ENCODE results near the gene TOR4A.
"Not testable (repeated sequence)": the region's sequence is repeated elsewhere in the genome, so short reads cannot be mapped to it uniquely, and the experiment has no call there.

TOR4A gene

DNA sequence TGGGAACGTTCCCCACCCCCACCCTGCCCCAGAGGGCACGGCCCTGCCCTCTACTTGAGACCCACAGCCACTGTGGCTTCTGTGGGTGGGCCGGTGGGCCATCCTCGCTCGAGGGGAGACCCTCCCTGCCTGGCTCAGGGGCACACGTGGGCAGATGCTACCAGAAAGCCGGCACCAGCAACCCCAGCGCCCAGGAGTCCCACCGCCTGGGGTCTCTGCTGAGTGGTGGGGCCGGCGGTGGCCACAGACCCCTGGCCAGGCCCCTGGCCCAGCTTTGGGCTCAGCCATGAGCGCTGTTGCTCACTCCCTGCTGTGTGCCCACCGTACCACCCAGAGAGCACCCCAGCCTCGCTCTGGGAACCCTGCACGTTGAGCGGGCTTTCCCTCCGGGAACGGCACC lies 41.1 kb downstream of the TOR4A start:
- DNase-seq (ENCODE audit: low spot score): no peak

DNA sequence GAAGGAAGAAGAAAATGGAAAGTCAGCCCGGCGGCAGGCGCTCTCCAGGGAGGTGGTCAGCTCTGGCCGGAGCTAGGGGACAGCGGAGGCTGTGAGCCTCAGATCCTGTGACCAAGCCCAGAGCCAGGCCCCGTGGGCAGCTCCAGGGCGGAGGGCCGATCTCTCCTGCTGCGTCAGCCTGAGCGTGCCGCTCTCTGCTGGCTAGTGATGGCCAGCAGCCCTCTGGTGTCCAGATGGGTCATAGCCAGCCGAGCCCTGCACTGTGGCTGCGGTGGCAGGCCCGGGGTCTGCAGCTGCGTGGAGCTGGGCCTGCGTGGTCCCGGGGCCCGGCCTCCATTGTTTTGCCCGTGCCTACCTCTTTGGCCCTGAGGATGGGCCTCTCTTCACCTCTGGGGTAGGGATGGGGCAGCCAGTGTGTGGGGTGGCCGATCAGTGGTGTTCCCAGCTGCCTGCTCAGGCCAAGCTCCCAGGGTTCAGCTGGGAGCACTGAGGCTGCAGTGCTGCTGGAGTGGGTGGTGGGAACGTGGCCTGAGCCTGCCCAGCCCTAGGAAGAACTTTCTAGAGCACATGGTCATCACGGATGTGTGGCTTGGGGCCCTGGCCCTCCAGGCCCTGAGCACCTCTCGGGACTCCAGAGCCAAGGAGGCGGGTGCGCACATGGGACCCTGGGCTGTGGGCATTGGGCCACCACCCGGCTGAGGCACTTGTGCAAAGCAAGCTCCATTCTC lies 41.6 kb downstream of the TOR4A start:
- peak; percentile 78 for DNase-seq (ENCODE audit: low spot score)

DNA sequence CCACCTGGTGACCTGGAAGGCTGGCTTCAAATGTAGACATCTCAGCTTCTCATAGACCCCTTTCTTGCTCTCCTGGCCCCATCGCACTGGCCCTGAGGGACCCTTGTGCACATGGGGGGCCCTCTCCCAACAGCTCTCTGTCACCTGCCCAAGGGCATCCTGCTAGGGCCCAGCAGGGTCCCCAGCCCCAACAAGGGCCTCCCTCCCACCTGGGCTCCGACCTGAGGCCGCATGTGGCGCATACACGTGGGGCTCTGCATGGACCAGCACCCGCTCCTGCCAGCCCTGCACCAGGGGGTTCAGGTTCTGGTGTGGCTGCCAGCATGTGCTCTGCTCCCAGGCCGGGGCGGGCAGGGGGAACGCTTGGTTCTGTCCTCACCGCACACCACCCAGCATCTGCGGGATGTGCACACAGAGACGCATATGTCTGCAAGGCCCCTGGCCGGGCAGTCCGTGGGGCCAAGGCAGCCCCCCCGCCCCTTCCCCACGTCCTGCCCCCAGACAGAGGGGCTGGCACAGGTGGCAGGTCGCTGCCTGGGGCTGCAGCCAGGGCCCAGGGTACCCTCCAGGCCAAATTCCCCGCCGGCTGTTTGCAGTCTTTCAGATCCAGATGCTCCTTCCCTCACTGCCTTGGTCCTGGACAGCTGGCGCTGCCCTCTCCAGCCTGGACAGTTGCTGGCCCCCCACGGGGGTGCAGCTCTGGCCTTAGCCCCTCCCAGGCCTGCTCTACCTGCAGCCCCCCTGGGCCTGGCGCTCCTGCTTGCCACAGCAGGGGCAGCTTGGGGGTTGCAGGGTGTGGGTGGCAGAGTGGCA lies 42.4 kb downstream of the TOR4A start:
- no peak for DNase-seq (ENCODE audit: low spot score)

DNA sequence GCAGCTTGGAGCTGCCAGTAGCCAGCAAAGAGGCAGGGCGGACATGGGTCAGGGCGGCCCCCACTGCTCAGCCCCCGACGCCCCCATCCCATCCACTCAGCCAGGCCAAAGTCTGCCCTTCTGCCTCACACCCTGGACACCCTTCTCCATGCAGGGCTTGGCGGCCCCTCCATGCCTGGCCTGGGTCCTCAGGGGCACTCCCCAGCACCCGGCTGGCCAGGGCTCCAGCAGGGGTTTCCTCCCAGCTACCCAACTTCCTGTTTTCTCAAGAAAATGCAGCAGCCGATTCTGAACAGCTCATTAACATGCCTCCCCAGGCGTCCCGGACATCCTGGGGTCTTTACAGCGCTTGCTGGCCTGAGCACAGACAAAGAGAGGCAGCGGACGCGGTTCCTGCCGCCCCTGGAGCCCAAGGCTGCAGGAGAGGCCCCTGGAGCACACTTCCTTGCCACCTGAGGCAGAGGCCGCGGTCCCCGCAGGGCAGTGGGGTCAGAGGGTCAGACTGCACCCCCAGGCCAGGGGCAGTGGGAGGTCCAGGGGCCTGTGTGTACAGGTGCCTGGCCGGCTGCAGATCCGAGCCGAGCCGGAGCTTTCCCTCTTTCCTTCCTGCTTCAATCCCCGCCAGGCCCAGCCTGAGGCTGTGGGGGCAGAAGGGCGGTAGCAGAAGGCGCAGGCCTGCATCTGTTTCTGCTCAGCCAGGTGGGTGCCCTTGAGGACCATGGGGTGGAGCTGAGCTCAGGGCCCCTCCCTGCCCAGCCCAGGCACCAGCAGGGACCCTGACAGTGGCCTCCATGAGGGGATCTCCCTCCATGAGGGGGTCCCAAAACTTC lies 43.2 kb downstream of the TOR4A start:
- DNase-seq (ENCODE audit: low spot score): no peak

DNA sequence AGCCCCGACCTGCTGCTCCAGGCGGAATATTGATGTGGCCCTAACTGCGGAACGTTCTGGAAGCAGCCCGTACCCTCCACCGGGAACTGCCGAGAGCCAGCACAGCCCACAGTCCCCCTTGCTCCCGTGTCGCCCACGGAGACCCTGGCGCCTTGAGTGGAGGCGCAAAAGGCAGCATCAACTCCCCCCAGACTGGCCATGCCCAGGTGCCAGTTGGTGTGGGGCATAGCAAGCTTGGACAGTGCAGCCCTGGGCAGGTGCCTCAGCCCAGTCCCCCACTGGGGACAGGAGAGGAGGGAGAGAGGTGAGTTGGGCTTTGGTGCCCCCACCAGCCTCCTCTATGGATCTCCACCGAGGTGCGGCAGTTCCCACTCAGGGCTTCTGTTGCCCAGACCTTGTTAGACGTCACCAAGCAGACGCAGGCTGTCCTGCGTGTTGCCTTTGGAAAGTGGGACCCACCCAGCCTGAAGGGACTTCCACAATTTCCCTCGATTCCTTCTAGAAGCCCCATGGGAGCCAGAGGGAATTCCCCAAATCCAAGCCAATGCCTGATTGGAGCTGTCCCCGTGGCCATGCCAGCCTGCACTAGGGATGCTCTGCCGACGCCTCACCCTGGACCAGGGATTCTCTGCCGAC lies 44.3 kb downstream of the TOR4A start:
- no peak for DNase-seq (ENCODE audit: low spot score)

DNA sequence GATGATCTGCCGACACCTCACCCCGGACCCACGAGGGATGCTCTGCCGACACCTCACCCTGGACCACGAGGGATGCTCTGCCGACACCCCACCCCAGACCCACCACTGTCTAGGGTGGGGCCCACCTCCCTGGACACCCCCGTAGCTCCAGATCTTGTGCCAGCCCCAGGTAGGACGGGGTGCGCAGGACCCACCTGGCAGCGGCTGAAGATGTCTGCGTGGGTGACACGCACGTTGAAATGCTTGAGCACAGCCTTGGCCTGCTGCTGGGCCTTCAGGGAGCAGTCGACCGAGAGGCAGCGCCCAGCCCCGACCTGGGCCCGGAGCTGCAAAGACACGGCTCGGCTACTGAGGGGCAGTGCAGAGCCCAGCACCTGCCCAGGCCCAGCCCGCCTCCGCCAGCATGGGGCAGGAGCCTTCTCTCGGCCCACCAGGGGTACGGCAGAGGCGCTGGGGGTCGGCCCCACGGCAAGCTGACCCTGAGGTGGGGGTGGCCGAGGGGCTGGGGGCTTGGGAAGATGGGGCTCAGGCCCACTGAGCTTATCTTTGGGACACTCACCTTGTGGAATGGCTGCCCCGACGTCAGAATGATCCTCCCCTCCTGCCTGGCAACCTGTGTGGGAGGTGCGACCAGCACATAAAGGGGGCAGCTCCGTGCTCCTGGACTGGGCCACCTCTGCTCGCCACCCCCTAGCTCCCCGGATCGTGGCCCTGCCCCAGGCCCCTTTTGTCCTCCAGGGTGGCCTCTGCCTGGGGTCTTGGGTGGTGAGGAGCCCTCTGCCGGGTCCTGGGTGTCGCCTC lies 46.2 kb downstream of the TOR4A start:
- no peak for DNase-seq (ENCODE audit: low spot score)

DNA sequence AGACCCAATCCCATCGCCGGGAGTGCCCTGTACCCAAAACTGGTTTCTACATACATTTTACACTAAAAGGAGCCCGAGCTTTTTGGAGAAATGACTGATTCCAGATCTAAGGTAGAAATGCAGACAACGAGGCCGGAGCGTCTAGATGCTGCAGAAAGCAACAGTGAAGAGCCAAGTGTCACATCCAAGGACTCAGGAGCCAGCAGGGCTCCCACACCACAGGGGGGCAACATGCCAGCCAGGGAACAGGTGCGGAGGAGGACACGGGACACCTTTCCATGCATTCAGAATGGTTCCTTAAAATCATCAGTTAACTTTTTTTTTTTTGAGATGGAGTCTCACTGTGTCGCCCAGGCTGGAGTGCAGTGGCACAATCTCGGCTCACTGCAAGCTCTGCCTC lies 47.6 kb downstream of the TOR4A start:
- no peak for DNase-seq (ENCODE audit: low spot score)

DNA sequence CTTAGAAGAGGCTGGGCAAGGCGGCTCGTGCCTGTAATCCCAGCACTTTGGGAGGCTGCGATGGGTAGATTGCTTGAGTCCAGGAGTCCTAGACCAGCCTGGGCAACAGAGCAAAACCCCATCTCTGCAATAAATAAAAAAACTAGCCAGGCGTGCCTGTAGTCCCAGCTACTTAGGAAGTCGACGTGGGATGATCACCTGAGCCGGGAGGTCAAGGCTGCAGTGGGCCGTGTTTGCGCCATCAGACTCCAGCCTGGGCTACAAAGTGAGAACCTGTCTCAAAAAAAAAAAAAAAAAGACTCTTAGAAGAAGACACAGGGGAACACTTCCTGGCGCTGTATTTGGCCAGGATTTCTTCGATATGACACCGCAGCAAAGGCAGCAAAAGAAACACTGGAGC lies 48.3 kb downstream of the TOR4A start:
- no peak for DNase-seq (ENCODE audit: low spot score)

DNA sequence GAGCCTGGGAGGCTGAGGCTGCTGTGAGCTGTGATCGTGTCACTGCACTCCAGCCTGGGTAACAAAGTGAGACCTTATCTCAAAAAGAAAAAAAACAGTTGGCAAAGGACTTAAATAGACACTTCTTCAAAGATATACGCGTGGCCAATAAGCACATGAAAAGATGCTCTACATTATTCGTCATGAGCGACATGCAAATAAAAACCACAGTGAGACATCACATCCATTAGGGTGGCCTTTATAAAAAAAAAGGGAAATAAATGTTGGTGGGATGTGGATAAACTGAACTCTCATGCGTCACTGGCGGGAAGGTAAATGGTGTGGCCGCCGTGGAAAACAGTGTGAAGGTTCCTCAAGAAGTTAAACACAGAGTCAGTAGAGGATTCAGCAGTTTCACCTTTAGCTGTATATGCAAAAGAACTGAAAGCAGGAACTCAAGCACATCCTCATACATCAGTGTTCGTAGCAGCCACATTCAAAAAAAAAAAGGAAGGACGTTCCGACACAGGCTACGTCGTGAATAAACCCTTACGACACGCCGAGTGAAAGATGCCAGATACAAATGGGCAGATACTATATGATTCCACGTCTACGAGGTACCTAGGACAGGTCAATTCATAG lies 49.0 kb downstream of the TOR4A start:
- DNase-seq (ENCODE audit: low spot score): no peak

DNA sequence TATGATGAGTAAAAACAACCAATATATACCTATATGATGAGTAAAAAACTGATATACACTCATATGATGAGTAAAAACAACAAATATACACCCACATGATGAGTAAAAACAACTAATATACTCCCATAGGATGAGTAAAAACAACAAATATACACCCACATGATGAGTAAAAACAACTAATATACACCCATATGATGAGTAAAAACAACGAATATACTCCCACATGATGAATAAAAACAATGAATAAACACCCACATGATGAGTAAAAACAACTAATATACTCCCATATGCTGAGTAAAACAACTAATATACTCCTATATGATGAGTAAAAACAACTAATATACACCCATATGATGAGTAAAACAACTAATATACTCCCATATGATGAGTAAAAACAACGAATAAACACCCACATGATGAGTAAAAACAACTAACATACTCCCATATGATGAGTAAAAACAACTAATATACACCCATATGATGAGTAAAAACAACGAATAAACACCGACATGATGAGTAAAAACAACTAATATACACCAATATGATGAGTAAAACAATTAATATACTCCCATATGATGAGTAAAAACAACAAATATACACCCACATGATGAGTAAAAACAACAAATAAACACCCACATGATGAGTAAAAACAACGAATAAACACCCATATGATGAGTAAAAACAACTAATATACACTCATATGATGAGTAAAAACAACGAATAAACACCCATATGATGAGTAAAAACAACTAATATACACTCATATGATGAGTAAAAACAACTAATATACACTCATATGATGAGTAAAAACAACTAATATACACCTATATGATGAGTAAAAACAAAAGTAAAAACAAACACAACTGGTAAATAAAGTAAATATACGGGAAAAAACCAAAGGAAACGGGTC lies 50.4 kb downstream of the TOR4A start:
- peak; percentile 78 for DNase-seq (ENCODE audit: low spot score)

DNA sequence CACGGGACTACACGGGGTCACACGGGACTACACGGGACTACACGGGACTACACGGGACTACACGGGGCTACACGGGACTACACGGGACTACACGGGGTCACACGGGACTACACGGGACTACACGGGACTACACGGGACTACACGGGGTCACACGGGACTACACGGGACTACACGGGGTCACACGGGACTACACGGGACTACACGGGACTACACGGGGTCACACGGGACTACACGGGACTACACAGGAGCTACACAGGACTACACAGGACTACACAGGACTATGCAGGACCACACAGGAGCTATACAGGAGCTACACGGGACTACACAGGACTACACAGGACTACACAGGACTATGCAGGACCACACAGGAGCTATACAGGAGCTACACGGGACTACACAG lies 52.1 kb downstream of the TOR4A start:
- not testable (repeated sequence) for DNase-seq (ENCODE audit: low spot score)

DNA sequence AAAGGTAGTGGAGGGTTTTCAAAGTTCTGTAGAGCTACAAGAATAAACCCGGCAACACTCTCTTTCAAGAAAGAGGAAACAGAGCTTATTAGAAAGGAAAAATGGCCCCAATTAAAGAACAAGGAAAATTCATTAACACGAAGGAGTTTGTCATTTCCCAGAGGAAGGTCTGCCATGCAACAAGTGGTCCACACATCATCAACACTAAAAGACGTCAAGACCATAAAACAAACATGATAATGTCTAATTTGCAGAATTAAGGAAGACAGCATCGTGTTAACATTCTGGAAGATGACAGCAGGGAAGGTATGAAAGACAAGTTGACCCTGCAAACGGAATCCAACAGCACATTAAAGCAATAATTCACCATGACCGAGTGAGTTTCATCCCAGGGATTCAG lies 53.2 kb downstream of the TOR4A start:
- no peak for DNase-seq (ENCODE audit: low spot score)

DNA sequence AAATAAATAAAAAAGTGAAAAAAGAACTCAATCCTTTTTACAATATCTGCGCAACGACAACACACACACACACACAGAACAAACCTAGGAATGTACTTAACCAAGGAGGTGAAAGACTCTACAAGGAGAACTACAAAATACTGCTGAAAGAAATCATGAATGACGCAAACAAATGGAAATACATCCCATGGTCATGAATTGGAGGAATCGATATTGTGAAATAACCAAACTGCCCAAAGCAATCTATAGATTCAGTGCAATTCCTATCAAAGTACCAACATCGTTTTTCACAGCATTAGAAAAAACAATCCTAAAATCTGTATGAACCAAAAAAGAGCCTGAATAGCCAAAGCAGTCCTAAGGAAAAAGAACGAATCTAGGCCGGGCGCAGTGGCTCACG lies 54.4 kb downstream of the TOR4A start:
- no peak for DNase-seq (ENCODE audit: low spot score)

All from RKO (cell line).